Effector memory CD4-positive, alpha-beta T cell (primary cell): ENCODE results near the gene FGG.

Experiments used
- DNase-seq, 3 donors: peaks; one replicate each; pipeline ENCODE4 v3.0.0-alpha.2; 2020
- H3K27ac ChIP-seq: 2 replicates; pipeline ENCODE4 v1.7.0; 2013; ENCODE audit warnings: mild to moderate bottlenecking, low read length, moderate library complexity; ENCODE audit not compliant: insufficient read depth, poor library complexity, severe bottlenecking
- H3K27me3 ChIP-seq: replicated peaks from 2 replicates; pipeline ENCODE4 v1.7.0; 2013; ENCODE audit warnings: mild to moderate bottlenecking, low read length; ENCODE audit not compliant: insufficient read depth, control insufficient read depth, poor library complexity, severe bottlenecking
- H3K36me3 ChIP-seq: 2 replicates; pipeline ENCODE4 v1.7.0; 2013; ENCODE audit warnings: mild to moderate bottlenecking, low read length, moderate library complexity; ENCODE audit not compliant: control insufficient read depth, insufficient read depth
- H3K4me1 ChIP-seq: 2 replicates; pipeline ENCODE4 v1.7.0; 2013; ENCODE audit warnings: low read length, mild to moderate bottlenecking; ENCODE audit not compliant: control insufficient read depth, insufficient read depth, poor library complexity, severe bottlenecking
- H3K4me3 ChIP-seq: 2 replicates; pipeline ENCODE4 v1.7.0; 2013; ENCODE audit warnings: low read length, low read depth, mild to moderate bottlenecking; ENCODE audit not compliant: insufficient read depth, poor library complexity, severe bottlenecking
- H3K9me3 ChIP-seq: 2 replicates; pipeline ENCODE4 v1.7.0; 2013; ENCODE audit warnings: mild to moderate bottlenecking, low read length, moderate library complexity; ENCODE audit not compliant: control insufficient read depth

Gene FGG

DNA sequence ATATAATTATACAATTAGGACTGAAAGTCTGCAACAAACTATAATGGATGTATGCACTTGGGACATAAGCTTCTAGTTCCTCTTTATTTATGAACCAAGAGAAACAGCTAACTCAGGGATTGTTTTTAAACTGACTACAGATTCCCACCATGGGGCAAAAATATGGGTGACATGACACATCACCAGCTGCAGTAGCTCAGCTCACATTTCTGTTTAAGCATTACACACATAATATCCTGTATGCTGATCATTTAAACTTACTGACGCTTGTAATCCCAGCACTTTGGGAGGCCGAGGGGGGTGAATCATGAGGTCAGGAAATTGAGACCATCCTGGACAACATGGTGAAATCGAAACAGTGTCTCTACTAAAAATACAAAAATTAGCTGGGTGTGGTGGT lies 38.1 kb downstream of the FGG start:
- no peak overlapping the region for H3K27ac ChIP-seq
- no peaks in the 10 kb centered on the region for H3K36me3 ChIP-seq
- H3K9me3 ChIP-seq = no peaks in the 10 kb centered on the region
- DNase-seq = no peak
- no peaks in the 10 kb centered on the region for H3K27me3 ChIP-seq
- H3K4me3 ChIP-seq = no peak overlapping the region
- H3K4me1 ChIP-seq = no peaks in the 10 kb centered on the region

DNA sequence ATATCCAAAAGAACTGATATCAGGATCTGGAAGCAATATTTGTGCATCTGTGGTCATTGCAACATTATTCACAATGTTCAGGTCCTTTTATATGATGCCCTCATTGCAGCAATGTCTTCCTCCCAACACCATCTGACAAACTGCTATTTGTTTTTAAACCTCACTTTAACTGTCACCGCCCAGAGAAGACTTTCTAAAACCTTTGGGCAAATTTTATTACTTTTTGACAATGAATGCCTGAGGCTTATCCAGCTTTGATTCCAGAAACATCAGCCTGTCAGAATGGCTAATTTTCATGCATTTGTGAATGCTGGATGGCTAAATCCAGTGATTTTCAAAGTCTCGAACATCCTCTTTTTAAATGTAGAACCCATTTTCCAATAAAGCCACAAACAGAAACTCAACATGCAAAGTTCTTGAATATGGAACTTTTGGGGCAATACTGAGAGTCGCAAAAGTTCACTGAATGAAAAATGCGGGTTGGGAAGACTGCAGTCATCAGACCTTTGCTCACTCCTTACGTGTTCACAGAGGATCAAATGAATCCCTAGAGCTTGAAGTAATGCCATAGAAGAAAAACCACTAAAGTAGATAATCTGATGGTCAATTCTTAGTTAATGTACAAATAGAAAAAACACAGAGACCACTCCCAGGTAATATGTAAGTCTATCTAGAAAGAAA lies 39.1 kb downstream of the FGG start:
- no peaks in the 10 kb centered on the region for H3K27me3 ChIP-seq
- no peak overlapping the region for H3K4me3 ChIP-seq
- no peaks in the 10 kb centered on the region for H3K9me3 ChIP-seq
- DNase-seq = no peak
- H3K36me3 ChIP-seq = no peaks in the 10 kb centered on the region
- no peaks in the 10 kb centered on the region for H3K4me1 ChIP-seq
- no peak overlapping the region for H3K27ac ChIP-seq

DNA sequence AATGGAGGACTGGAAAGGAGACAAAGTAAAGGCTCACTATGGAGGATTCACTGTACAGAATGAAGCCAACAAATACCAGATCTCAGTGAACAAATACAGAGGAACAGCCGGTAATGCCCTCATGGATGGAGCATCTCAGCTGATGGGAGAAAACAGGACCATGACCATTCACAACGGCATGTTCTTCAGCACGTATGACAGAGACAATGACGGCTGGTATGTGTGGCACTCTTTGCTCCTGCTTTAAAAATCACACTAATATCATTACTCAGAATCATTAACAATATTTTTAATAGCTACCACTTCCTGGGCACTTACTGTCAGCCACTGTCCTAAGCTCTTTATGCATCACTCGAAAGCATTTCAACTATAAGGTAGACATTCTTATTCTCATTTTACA lies 42.9 kb downstream of the FGG start:
- H3K27ac ChIP-seq = no peak overlapping the region
- no peak overlapping the region for H3K4me3 ChIP-seq
- H3K4me1 ChIP-seq = no peaks in the 10 kb centered on the region
- no peaks in the 10 kb centered on the region for H3K9me3 ChIP-seq
- no peaks in the 10 kb centered on the region for H3K27me3 ChIP-seq
- no peaks in the 10 kb centered on the region for H3K36me3 ChIP-seq
- no peak for DNase-seq

DNA sequence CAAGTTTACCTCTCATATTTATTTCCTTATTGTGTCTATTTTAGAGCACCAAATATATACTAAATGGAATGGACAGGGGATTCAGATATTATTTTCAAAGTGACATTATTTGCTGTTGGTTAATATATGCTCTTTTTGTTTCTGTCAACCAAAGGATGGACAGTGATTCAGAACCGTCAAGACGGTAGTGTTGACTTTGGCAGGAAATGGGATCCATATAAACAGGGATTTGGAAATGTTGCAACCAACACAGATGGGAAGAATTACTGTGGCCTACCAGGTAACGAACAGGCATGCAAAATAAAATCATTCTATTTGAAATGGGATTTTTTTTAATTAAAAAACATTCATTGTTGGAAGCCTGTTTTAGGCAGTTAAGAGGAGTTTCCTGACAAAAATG lies 43.4 kb downstream of the FGG start:
- DNase-seq = no peak
- H3K9me3 ChIP-seq = no peaks in the 10 kb centered on the region

DNA sequence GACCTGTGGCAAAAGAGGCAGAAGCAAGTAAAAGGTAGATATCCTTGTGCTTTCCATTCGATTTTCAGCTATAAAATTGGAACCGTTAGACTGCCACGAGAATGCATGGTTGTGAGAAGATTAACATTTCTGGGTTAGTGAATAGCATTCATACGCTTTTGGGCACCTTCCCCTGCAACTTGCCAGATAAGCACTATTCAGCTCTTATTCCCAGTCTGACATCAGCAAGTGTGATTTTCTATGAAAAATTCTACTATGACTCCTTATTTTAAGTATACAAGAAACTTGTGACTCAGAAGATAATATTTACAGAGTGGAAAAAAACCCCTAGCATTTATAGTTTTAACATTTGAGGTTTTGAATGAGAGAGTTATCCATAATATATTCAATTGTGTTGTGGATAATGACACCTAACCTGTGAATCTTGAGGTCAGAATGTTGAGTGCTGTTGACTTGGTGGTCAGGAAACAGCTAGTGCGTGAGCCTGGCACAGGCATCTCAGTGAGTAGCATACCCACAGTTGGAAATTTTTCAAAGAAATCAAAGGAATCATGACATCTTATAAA lies 45.7 kb downstream of the FGG start:
- no peak for DNase-seq
- no peak overlapping the region for H3K4me3 ChIP-seq
- H3K36me3 ChIP-seq = no peaks in the 10 kb centered on the region
- H3K27ac ChIP-seq = no peak overlapping the region
- H3K27me3 ChIP-seq = no peaks in the 10 kb centered on the region
- no peaks in the 10 kb centered on the region for H3K9me3 ChIP-seq
- no peaks in the 10 kb centered on the region for H3K4me1 ChIP-seq

More for the DNA sequence above, 43.4 kb downstream of the FGG start:
- Histone ChIP-seq H3K27ac (no peak overlapping the region), H3K36me3 (no peaks in the 10 kb centered on the region), H3K4me3 (no peak overlapping the region), H3K4me1 (no peaks in the 10 kb centered on the region), H3K27me3 (no peaks in the 10 kb centered on the region)

DNA sequence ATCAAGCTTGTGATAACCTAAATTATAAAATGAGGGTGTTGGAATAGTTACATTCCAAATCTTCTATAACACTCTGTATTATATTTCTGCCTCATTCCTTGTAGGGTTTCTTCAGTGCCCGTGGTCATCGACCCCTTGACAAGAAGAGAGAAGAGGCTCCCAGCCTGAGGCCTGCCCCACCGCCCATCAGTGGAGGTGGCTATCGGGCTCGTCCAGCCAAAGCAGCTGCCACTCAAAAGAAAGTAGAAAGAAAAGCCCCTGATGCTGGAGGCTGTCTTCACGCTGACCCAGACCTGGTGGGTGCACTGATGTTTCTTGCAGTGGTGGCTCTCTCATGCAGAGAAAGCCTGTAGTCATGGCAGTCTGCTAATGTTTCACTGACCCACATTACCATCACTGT lies 46.8 kb downstream of the FGG start:
- Histone ChIP-seq H3K36me3 (no peaks in the 10 kb centered on the region), H3K4me3 (no peak overlapping the region), H3K27me3 (no peaks in the 10 kb centered on the region), H3K4me1 (no peaks in the 10 kb centered on the region), H3K27ac (no peak overlapping the region), H3K9me3 (no peaks in the 10 kb centered on the region)
- no peak for DNase-seq

DNA sequence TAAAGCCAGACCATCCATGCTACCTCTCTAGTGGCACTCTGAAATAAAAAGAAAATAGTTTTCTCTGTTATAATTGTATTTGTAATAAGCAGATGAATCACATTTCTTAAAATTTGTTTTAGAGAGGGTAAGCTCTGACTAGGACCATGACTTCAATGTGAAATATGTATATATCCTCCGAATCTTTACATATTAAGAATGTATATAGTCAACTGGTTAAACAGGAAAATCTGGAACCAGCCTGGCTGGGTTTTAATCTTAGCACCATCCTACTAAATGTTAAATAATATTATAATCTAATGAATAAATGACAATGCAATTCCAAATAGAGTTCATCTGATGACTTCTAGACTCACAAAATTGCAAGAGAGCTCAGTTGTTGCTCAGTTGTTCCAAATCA lies 48.1 kb downstream of the FGG start:
- H3K27ac ChIP-seq = no peak overlapping the region
- no peak overlapping the region for H3K4me3 ChIP-seq
- DNase-seq = no peak
- H3K36me3 ChIP-seq = no peaks in the 10 kb centered on the region
- H3K9me3 ChIP-seq = no peaks in the 10 kb centered on the region
- H3K4me1 ChIP-seq = no peaks in the 10 kb centered on the region
- no peaks in the 10 kb centered on the region for H3K27me3 ChIP-seq

DNA sequence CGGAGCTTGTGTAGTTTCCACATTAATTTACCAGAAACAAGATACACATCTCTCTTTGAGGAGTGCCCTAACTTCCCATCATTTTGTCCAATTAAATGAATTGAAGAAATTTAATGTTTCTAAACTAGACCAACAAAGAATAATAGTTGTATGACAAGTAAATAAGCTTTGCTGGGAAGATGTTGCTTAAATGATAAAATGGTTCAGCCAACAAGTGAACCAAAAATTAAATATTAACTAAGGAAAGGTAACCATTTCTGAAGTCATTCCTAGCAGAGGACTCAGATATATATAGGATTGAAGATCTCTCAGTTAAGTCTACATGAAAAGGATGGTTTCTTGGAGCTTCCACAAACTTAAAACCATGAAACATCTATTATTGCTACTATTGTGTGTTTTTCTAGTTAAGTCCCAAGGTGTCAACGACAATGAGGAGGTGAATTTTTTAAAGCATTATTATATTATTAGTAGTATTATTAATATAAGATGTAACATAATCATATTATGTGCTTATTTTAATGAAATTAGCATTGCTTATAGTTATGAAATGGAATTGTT lies 49.7 kb downstream of the FGG start, which contains the start of gene FGB:
TSS of gene FGB (plus strand) at position 315 of the 558 bp plus-strand sequence. CDS start at position 323, 8 bp downstream.
- H3K36me3 ChIP-seq = no peaks in the 10 kb centered on the region
- H3K4me1 ChIP-seq = no peaks in the 10 kb centered on the region
- no peaks in the 10 kb centered on the region for H3K27me3 ChIP-seq
- no peaks in the 10 kb centered on the region for H3K9me3 ChIP-seq
- no peak within 1 kb of the TSS for H3K27ac ChIP-seq
- no peak for DNase-seq
- H3K4me3 ChIP-seq = no peak within 1 kb of the TSS

DNA sequence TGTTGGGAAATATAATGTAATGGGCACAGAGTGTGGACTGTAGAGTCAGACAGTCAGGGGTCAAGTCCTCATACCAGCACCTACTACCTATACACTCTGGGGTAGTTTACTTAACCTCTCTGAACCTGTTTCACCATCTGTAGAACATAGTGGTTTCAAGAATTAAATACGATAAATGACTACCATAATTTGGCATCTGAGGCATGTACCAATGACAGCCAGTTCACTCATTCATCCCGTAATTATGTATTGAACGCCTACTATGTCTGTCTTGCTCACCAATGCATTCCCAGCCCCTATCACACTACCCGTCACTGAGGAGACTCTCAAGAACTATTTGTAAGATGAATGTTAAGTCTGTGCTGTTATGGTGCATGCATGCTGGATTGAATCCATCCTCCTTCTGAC lies 51.6 kb downstream of the FGG start:
- H3K9me3 ChIP-seq = no peaks in the 10 kb centered on the region
- DNase-seq = no peak
- no peaks in the 10 kb centered on the region for H3K4me1 ChIP-seq
- no peak overlapping the region for H3K27ac ChIP-seq
- H3K27me3 ChIP-seq = no peaks in the 10 kb centered on the region
- H3K4me3 ChIP-seq = no peak overlapping the region
- H3K36me3 ChIP-seq = no peaks in the 10 kb centered on the region

DNA sequence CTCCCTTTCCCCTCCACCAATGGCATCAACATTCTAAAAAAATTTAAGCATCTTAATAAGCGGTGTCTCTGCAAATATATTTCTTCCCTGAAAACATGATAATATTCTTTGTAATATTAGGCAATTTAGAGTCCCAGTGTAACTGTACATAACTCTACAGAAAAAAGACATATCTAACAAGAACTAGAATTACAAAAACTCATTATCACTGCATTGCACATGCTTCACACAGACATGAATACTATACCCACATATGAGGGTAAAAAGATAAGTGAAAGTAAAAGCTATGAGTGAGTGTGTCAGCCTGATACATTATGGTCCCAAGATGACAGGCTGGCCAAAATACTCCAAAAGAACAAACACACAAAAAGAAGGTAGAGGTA lies 52.0 kb downstream of the FGG start:
- DNase-seq = no peak
- Histone ChIP-seq H3K36me3 (no peaks in the 10 kb centered on the region), H3K27me3 (no peaks in the 10 kb centered on the region), H3K4me1 (no peaks in the 10 kb centered on the region), H3K9me3 (no peaks in the 10 kb centered on the region), H3K27ac (no peak overlapping the region), H3K4me3 (no peak overlapping the region)
